Measurements from ENCODE around the gene THSD7A. TPM values are rescaled to one million over a fixed set of nuclear protein-coding genes. Genes with fewer than 3 reads are reported as not detected.

Gene THSD7A
- total RNA-seq, 1 donor from 2014 or later = 8.0 TPM

DNA sequence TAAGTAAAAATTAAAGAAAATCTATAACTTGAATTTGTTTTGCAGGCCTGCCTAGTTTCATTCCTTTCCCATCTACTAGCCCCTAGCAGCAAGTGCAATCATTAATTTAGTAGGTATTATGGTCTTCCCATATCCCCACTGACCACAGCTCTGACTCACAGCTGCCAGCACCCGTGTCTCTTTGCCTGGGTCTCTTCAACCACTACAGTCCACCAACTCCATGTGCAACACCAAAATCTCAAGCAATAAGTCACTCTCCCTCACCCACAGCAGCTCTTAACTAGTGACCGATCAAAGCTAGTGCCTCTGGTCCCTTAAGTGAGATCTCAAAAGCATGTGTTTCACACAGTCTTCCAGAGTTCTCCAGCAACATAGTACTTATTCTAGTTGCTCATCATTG is 26.0 kb upstream of the THSD7A start:
- Histone ChIP-seq H3K4me1 (no peaks in the 10 kb centered on the region), H3K36me3 (no peaks in the 10 kb centered on the region), H3K9me3 (no peaks in the 10 kb centered on the region), H3K4me3 (no peak overlapping the region), H3K27me3 (no peaks in the 10 kb centered on the region), H3K27ac (no peak overlapping the region)
- intact Hi-C loops (cut with DNase I) = no loop called here
- TF ChIP-seq CTCF (IDR thresholded peaks at IDR 0.05) = no peak
- ATAC-seq (no peak), DNase-seq (no peak)

DNA sequence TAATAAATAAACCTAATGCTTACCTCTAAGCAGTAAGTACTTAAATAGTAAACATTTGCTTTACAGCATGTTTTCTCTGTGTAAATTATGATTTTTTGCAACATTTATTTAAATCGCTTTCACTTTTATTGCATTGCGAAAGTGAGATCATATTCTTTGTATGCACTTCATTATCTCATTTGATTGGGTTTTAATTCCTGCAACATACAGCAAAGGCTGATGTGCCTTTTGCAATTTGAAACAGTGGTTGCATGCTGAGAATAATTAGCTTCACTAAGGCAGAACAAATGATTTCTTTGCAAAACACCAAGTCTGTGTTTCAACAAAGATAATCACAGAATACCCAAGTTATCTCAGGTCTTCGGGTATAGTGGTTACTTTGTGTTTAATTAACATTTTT is 16.3 kb upstream of the THSD7A start:
- TF ChIP-seq CTCF (IDR thresholded peaks at IDR 0.05) = no peak
- intact Hi-C loops (cut with DNase I) = no loop called here
- H3K36me3 ChIP-seq = no peaks in the 10 kb centered on the region
- DNase-seq (no peak), ATAC-seq (no peak)
- no peaks in the 10 kb centered on the region for H3K4me1 ChIP-seq
- H3K9me3 ChIP-seq = no peaks in the 10 kb centered on the region
- no peak overlapping the region for H3K27ac ChIP-seq
- H3K27me3 ChIP-seq = no peaks in the 10 kb centered on the region
- no peak overlapping the region for H3K4me3 ChIP-seq

- Histone ChIP-seq H3K36me3 (no peaks in the 10 kb centered on the region), H3K9me3 (no peaks in the 10 kb centered on the region), H3K27ac (no peak overlapping the region), H3K27me3 (no peaks in the 10 kb centered on the region), H3K4me3 (no peak overlapping the region), H3K4me1 (no peaks in the 10 kb centered on the region)
- no peak for DNase-seq
- no peak for ATAC-seq
- TF ChIP-seq CTCF (IDR thresholded peaks at IDR 0.05) = no peak
- intact Hi-C loops (cut with DNase I) = no loop called here
Measured at GRCh38 chr7:11847336-11847735, 15.3 kb upstream of the THSD7A start.

DNA sequence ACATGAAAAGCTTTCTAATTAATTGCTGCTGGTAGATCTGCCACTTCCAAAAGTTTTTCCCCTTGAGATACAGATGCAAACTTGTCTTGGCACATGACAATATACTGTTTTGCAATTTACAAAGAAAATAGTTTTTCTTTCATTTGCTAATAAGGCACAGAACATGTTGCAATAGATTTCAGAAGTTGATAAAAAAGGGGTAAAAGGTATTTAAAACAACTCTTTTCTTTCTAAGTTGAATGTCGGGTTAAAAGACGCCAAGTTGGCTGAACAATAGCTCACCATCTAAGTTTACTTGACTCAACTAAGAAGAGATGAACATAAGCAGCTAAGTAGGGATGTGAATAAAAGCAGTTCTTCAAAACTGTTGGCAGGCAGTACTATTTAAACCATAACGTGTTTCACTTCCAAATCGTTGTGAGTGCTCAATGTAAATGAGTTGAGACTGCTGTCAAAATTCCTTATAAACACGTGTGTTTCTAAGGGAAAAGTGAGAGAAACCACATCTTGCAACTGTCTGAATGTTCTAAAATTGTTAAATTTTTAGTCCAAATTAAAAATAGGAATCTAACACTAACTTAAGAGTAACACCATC is 14.5 kb upstream of the THSD7A start:
- no peaks in the 10 kb centered on the region for H3K36me3 ChIP-seq

DNA sequence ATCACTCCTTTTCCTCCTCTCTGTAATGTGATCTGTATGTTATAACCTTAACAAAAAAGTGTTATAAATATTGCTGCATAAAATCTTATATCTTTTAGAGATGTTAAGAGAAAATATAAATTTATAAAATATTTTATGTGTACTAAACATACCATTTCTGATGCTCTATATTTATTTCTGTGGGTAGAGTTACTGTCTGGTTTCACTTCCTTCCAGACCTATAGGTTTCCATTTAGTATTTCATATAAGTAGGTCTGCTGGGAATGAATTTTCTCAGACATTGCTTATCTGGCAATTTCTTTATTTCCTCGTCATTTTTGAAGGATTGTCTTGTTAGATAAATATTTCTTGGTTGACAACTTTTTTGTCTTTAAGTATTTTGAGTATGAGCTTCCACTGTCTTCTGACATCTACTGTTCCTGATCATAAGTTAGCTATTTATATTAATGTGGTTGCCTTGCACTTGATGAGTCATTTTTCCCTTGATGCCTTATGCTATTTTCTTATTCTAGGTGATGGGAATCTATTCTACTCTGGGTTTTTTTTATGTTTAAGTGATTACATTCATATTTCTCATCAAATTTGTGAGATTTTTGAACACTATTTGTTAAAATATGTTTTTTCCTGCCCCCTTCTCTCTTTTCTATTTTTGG is 11.2 kb upstream of the THSD7A start:
- Histone ChIP-seq H3K9me3 (no peaks in the 10 kb centered on the region), H3K27me3 (no peaks in the 10 kb centered on the region), H3K4me3 (no peak overlapping the region), H3K4me1 (no peaks in the 10 kb centered on the region), H3K36me3 (no peaks in the 10 kb centered on the region), H3K27ac (no peak overlapping the region)
- DNase-seq (no peak), ATAC-seq (no peak)
- intact Hi-C loops (cut with DNase I) = no loop called here
- TF ChIP-seq CTCF (IDR thresholded peaks at IDR 0.05) = no peak

More for the DNA sequence above, 14.5 kb upstream of the THSD7A start:
- Histone ChIP-seq H3K4me3 (no peak overlapping the region), H3K4me1 (no peaks in the 10 kb centered on the region), H3K9me3 (no peaks in the 10 kb centered on the region), H3K27ac (no peak overlapping the region), H3K27me3 (no peaks in the 10 kb centered on the region)
- no peak for DNase-seq
- intact Hi-C loops (cut with DNase I) = no loop called here
- ATAC-seq = no peak
- TF ChIP-seq CTCF (IDR thresholded peaks at IDR 0.05) = no peak
